Stimulated activated CD8-positive, alpha-beta memory T cell treated with anti-CD3 and anti-CD28 coated beads, Interleukin-4, amount 100 ng/mL, for 48 hours (primary cell): Measurements from ENCODE around the gene CHST9.

Source experiments
- DNase-seq: peaks from one replicate; pipeline ENCODE4 v3.0.0-alpha.2; 2020

Gene CHST9

GRCh38 chr18:26862084-26862483 is 323.0 kb downstream of the CHST9 start:
- DNase-seq: no peak
